Activated effector memory CD4-positive, alpha-beta T cell treated with anti-CD3 and anti-CD28 coated beads, Interleukin-2, amount 50 U/mL, for 16 hours (primary cell): ENCODE results near the gene ARHGEF28.

ENCODE experiments used
- DNase-seq: peaks from one replicate; pipeline ENCODE4 v3.0.0-alpha.2; 2020

Gene ARHGEF28

GRCh38 chr5:73693573-73694061, 67.6 kb downstream of the ARHGEF28 start:
- no peak for DNase-seq

- no peak for DNase-seq
Observed at GRCh38 chr5:73694089-73694488, 68.1 kb downstream of the ARHGEF28 start.

GRCh38 chr5:73698011-73698410, 72.0 kb downstream of the ARHGEF28 start:
- DNase-seq = no peak

- no peak for DNase-seq
Observed at GRCh38 chr5:73701566-73701965, 75.6 kb downstream of the ARHGEF28 start.

GRCh38 chr5:73702534-73702933, 76.5 kb downstream of the ARHGEF28 start:
- no peak for DNase-seq

- no peak for DNase-seq
Observed at GRCh38 chr5:73702951-73703350, 77.0 kb downstream of the ARHGEF28 start.

GRCh38 chr5:73705364-73705763, 79.4 kb downstream of the ARHGEF28 start:
- no peak for DNase-seq

GRCh38 chr5:73706963-73707362, 81.0 kb downstream of the ARHGEF28 start:
- no peak for DNase-seq

GRCh38 chr5:73709536-73710129, 83.6 kb downstream of the ARHGEF28 start:
- no peak for DNase-seq

- DNase-seq = no peak
Observed at GRCh38 chr5:73716284-73716808, 90.3 kb downstream of the ARHGEF28 start.

GRCh38 chr5:73718762-73719161, 92.8 kb downstream of the ARHGEF28 start:
- DNase-seq = no peak

GRCh38 chr5:73719632-73720031, 93.6 kb downstream of the ARHGEF28 start:
- no peak for DNase-seq

- no peak for DNase-seq
Observed at GRCh38 chr5:73722231-73722630, 96.2 kb downstream of the ARHGEF28 start.

- no peak for DNase-seq
Observed at GRCh38 chr5:73726071-73726470, 100.1 kb downstream of the ARHGEF28 start.

GRCh38 chr5:73726606-73727231, 100.7 kb downstream of the ARHGEF28 start:
- DNase-seq = no peak

GRCh38 chr5:73727470-73727869, 101.5 kb downstream of the ARHGEF28 start:
- DNase-seq = no peak

- DNase-seq = no peak
Observed at GRCh38 chr5:73728493-73729273, 102.7 kb downstream of the ARHGEF28 start.

GRCh38 chr5:73729329-73729728, 103.3 kb downstream of the ARHGEF28 start:
- no peak for DNase-seq

GRCh38 chr5:73732045-73732444, 106.0 kb downstream of the ARHGEF28 start:
- DNase-seq = no peak

- DNase-seq = no peak
Observed at GRCh38 chr5:73733219-73733618, 107.2 kb downstream of the ARHGEF28 start.

- DNase-seq = no peak
Observed at GRCh38 chr5:73735032-73735734, 109.2 kb downstream of the ARHGEF28 start.

GRCh38 chr5:73739650-73740049, 113.7 kb downstream of the ARHGEF28 start:
- DNase-seq = no peak

- no peak for DNase-seq
Observed at GRCh38 chr5:73740274-73740790, 114.3 kb downstream of the ARHGEF28 start.
